Raji (cell line): ENCODE data around the gene NOP14.

ENCODE experiments used
- POLR2A ChIP-seq: IDR thresholded peaks from 2 replicates; pipeline ENCODE4 v1.6.1; 2011; ENCODE audit warnings: low read depth, low read length, control low read depth; ENCODE audit not compliant: insufficient read depth

Gene NOP14

GRCh38 chr4:2968381-2968780 is 5.2 kb upstream of the NOP14 start:
- no peak for TF ChIP-seq POLR2A

GRCh38 chr4:2965262-2965661 is 2.1 kb upstream of the NOP14 start:
- no peak for TF ChIP-seq POLR2A

GRCh38 chr4:2964706-2965258 is 1.6 kb upstream of the NOP14 start:
- no peak for TF ChIP-seq POLR2A

DNA sequence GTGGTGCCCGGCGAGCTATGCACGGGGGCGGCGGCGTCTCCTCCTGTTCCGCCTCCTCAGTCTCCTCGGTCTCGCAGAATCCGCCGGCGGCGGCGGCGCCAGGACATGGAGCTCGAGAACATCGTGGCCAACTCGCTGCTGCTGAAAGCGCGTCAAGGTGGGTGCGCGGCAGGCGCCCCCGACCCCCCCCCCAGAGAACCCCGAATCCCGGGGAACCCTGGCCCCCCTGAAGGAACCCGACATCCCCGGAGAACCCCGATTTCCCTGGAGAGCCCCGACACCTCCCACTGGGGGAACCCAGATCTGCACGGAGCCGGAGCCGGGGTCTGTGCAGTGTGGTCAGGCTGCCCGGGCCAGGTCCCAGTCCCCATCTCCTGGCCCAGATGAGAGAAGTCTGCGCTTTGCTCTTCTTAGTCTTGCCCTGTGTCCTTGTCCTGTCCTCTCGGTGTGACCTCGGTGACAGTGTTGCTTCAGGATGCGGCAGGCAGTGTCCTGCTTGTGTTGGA is 813 bp upstream of the NOP14 start:
- TF ChIP-seq POLR2A = no peak

GRCh38 chr4:2962614-2963174 is 512 bp downstream of the NOP14 start:
- TF ChIP-seq POLR2A = no peak

- no peak for TF ChIP-seq POLR2A
Observed at GRCh38 chr4:2961811-2962441, 1.3 kb downstream of the NOP14 start.

DNA sequence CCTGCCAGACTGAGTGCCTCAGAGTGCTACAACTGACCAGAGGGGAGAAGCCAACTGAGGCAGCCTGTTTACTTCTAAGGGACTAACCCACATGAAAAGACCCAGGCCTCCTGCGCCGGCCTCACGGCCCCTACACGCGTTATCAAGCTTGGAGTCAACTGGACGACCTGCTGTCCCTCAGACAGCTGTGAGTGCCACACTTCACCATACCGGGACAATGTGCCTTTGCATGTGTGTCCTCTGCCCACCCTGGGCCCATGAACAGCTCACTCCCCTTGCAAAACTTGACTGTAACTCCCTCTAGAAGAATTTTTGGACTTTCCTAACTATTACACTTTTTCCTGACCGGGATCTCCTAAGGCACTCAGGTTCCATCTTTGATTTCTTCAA is 1.8 kb downstream of the NOP14 start:
- TF ChIP-seq POLR2A = no peak

DNA sequence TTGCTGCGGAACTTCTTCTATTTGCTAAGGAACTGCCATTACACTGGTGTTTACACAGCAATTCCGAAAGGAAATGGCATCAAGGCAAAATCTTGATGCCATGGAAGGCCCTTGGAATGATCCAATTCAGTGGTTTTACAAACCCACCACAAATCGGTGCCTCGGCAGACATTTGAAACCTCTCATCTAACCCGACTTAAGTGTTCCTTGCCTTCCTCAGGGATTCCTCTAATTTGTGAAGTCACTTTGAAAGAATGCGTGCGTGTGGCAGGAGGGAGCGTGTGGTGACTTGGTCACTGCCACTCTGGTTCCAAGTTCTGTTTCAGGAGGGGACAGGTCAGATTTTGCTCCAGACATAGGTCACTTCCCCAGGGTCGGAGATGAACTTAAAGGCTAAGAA is 4.8 kb downstream of the NOP14 start:
- no peak for TF ChIP-seq POLR2A

DNA sequence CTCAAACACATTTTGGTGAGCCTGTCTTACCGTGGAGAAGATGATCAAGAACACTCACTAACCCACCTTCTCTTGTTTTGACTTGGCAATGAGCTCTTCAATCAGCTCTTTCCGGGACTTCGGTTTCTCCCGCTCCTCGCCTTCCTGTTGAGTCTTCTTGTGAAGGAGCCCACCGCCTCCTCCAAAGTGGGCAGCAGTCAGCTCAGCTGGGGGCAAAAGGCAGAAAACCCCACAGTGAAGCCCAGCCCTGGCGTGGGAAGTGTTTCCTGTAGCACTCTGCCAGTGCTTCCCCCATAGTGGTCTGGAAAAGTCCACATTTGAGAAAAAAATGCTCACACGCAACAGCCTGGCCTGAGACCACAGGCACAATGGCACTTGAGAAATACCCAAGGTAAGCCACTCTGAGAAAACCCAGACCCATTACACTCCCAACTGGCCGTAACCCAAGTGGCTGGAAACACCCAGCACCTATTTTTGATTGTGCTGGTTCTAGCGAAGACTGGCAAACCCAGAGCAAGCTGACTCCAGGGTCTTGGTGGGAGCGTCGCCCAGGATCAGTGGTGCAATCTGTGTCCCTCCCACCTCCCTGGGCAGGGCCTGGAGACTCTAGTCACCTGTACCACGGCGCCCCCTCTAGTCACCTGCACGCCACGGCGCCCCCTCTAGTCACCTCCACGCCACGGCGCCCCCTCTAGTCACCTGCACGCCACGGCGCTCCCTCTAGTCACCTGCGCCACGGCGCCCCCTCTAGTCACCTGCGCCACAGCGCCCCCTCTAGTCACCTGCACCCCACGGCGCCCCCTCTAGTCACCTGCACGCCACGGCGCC is 8.6 kb downstream of the NOP14 start:
- TF ChIP-seq POLR2A = no peak

- no peak for TF ChIP-seq POLR2A
Observed at GRCh38 chr4:2953496-2953895, 9.7 kb downstream of the NOP14 start.

- no peak for TF ChIP-seq POLR2A
Observed at GRCh38 chr4:2950221-2950989, 12.8 kb downstream of the NOP14 start.

GRCh38 chr4:2949782-2950125 is 13.5 kb downstream of the NOP14 start:
- TF ChIP-seq POLR2A = no peak

DNA sequence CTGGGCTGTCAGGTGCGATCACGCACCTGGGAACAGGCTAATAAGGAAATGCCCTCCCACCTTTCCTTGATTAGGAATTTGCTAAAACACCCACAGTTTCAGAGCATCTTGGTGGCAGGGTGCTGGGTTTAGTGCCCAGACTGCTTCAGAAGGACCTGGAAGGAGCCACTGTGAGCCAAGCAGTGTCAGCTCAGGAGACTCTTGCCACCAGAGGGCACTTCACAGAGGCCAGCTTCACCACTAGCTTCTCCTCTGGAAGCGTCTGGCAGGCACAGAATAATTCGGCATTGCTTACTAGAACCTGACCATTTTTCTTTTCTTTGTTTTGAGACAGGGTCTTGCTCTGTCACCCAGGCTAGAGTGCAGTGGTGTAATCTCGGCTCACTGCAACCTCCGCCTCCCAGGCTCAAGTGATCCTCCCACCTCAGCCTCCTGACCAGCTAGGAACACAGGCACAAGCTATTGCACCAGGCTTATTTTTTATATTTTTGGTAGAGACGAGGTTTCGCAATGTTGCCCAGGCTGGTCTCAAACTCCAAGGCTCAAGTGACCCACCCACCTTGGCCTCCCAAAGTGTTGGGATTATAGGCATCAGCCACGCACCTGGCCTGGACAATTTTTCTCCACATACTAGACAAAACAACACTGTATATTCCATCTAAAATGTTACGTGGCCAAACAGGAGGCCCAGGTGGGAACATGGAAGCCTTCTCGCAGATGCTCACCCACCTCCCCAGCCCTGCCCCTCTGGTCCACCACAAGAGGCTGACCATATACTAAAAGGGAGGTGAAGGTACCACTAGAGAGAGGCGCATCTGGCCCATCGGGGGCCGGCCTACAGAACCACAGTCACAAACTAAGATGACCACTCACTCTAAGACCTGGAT is 14.1 kb downstream of the NOP14 start:
- TF ChIP-seq POLR2A = no peak

DNA sequence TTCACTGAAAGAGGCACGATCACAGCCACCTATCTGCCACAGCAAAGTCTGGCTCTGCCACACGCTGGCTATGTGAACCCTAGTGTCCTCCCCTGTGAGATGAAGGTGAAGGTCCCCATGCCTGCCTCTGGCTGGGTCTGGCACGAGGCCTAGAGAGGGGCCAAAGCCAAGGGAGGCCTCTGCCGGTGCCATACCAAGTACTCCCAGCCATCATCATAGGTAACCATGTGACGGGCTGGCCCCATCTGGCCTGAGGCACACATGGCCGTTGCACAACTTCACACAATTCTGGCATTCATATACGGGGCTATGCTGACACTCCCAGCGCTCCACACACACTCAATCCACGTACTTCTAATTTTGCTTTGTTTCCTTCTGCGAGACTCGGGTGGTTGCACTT is 15.3 kb downstream of the NOP14 start:
- no peak for TF ChIP-seq POLR2A

DNA sequence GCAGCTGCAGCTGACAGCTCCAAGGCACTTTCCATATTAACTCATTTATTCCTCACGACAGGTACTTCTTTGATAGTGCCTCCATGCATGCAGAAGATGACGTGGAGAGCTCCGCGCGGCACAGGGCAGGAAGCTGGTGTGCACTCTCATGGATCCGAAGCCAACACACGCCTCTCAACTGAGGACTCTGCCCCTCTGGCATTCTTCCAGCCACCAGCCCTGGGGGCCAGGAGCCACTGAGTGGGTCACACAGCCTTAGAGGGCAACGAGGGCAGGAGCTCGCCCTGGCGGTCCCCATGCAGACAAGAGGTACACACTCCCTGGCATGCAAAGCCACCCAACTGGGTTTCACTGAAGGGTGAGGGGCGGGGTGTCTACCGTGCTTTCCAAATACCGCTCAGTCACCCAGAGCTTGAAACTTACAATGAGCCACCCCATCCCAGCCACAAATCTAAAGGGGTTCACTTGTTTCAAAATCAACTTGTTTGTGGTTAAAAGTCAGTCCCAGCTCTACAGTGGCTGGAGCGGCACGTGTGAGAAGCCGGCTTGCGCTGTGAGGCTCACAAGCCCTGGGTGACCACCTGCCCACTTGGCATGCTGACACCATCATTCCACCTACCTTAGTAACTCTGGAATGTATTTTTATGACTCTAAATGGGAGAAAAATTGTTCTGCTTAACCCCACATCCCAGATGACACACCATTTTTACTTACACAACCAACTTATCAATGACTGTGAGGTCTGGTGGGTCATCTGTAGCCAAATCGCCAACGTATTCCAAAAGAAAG is 16.2 kb downstream of the NOP14 start:
- no peak for TF ChIP-seq POLR2A
